H1 (cell line): ENCODE results near the gene MBD5. TPM values are rescaled to one million over a fixed set of nuclear protein-coding genes. Genes with fewer than 3 reads are reported as not detected.
A peak's percentile ranks its signal among the peaks of the same experiment; 100 is the strongest.

Experiments
- CTCF ChIA-PET: fragments of 300-600 bp; sonication (Branson Sonifier 250); formaldehyde crosslinking; loops from one replicate; lab custom pipeline; 2021; ENCODE audit not compliant: partially characterized antibody; lab: Charles Lee
- POLR2A ChIA-PET: fragments of 300-600 bp; sonication (Branson Sonifier 250); formaldehyde crosslinking; loops from one replicate; lab custom pipeline; 2021; ENCODE audit warnings: inconsistent platforms; ENCODE audit not compliant: partially characterized antibody; lab: Charles Lee
- DNase-seq, 2 experiments: peaks; one replicate each; pipeline versions ENCODE4 v3.0.0 to v3.0.0-alpha.2; 2010 to 2022; ENCODE audit warnings: low spot score in 2 of 2, low read depth in 1 of 2, mixed read lengths in 1 of 2
- FAIRE-seq: peaks from 2 replicates; lab custom pipeline; 2011; peaks lifted over from hg19 to GRCh38; lab: Jason Lieb, UNC
- H2AFZ ChIP-seq: 2 replicates; pipeline ENCODE4 v1.8.1; 2012; ENCODE audit warnings: low read length, inconsistent platforms
- H2AK5ac ChIP-seq: 2 replicates; pipeline ENCODE4 v1.6.1; 2013; ENCODE audit warnings: low read depth, low read length
- H2BK120ac ChIP-seq: replicated peaks from 2 replicates; pipeline ENCODE3; 2013; ENCODE audit warnings: low read depth, low read length, inconsistent platforms
- H2BK12ac ChIP-seq: 2 replicates; pipeline ENCODE4 v1.6.1; 2013; ENCODE audit warnings: low read depth, low read length
- H2BK15ac ChIP-seq: 2 replicates; pipeline ENCODE4 v1.6.1; 2013; ENCODE audit warnings: low read length
- H2BK20ac ChIP-seq: 2 replicates; pipeline ENCODE4 v1.6.1; 2013; ENCODE audit warnings: low read length
- H2BK5ac ChIP-seq: 2 replicates; pipeline ENCODE4 v1.6.1; 2013; ENCODE audit warnings: low read depth, low read length
- H3K14ac ChIP-seq: 2 replicates; pipeline ENCODE4 v1.6.1; 2013; ENCODE audit warnings: inconsistent platforms; ENCODE audit not compliant: insufficient read length
- H3K18ac ChIP-seq: 2 replicates; pipeline ENCODE4 v1.6.1; 2013; ENCODE audit warnings: low read length; ENCODE audit errors: extremely low read depth
- H3K23ac ChIP-seq: 2 replicates; pipeline ENCODE4 v1.6.1; 2013; ENCODE audit warnings: inconsistent platforms; ENCODE audit not compliant: insufficient read length
- H3K23me2 ChIP-seq: 2 replicates; pipeline ENCODE4 v1.6.1; 2013; ENCODE audit warnings: low read depth, low read length
- H3K27ac ChIP-seq: 2 replicates; pipeline ENCODE4 v1.6.1; 2011; ENCODE audit warnings: low read depth, low read length, inconsistent platforms
- H3K27me3 ChIP-seq, 4 experiments: replicated peaks in 1 of 4; 1 replicate in 1 of 4; 2 replicates in 3 of 4; pipeline versions ENCODE4 v1.6.1 to v1.8.1; 2011 to 2013; ENCODE audit warnings: low read length in 3 of 4, mild to moderate bottlenecking in 3 of 4, inconsistent platforms in 2 of 4, mixed read lengths in 2 of 4, moderate library complexity in 1 of 4; ENCODE audit not compliant: control insufficient read depth in 3 of 4, insufficient read depth in 3 of 4; ENCODE audit errors: extremely low read depth in 1 of 4
- H3K36me3 ChIP-seq, 4 experiments: 2 replicates each; pipeline versions ENCODE4 v1.6.1 to v1.8.1; 2011 to 2013; ENCODE audit warnings: mild to moderate bottlenecking in 4 of 4, low read length in 3 of 4, moderate library complexity in 2 of 4, control low read depth in 1 of 4, inconsistent platforms in 1 of 4; ENCODE audit not compliant: insufficient read depth in 4 of 4, control insufficient read depth in 2 of 4
- H3K4ac ChIP-seq: replicated peaks from 2 replicates; pipeline ENCODE3; 2013; ENCODE audit warnings: low read length, low read depth, mixed read lengths, inconsistent platforms; ENCODE audit not compliant: insufficient read length
- H3K4me1 ChIP-seq, 4 experiments: replicated peaks in 1 of 4; 1 replicate in 1 of 4; 2 replicates in 3 of 4; pipeline versions ENCODE4 v1.6.1 to v1.8.1; 2011 to 2013; ENCODE audit warnings: low read length in 3 of 4, inconsistent platforms in 2 of 4, mixed read lengths in 1 of 4; ENCODE audit not compliant: insufficient read depth in 4 of 4, control insufficient read depth in 3 of 4
- H3K4me2 ChIP-seq, 2 experiments: 2 replicates each; pipeline versions ENCODE4 v1.6.1 to v1.8.1; 2011 to 2013; ENCODE audit warnings: low read depth in 2 of 2, low read length in 2 of 2, control low read depth in 1 of 2, inconsistent platforms in 1 of 2, mild to moderate bottlenecking in 1 of 2; ENCODE audit not compliant: insufficient read depth in 1 of 2
- H3K4me3 ChIP-seq, 4 experiments: fragments of 200-600, 300-600 bp in 1 of 4; sonication (generic), shearing (Covaris generic), sonication (Bioruptor Twin) in 1 of 4; 2 replicates each; pipeline versions ENCODE4 v1.5.1 to v1.8.1; 2011 to 2016; ENCODE audit warnings: low read length in 4 of 4, low read depth in 3 of 4, control low read depth in 2 of 4, inconsistent platforms in 2 of 4, mild to moderate bottlenecking in 2 of 4, mixed read lengths in 1 of 4, moderate library complexity in 1 of 4; ENCODE audit not compliant: insufficient read depth in 2 of 4; ENCODE audit errors: extremely low read depth in 1 of 4
- H3K56ac ChIP-seq: replicated peaks from 2 replicates; pipeline ENCODE3; 2013; ENCODE audit warnings: low read depth, mild to moderate bottlenecking, mixed read lengths, low read length, inconsistent platforms; ENCODE audit not compliant: insufficient read length
- H3K79me1 ChIP-seq: 2 replicates; pipeline ENCODE4 v1.6.1; 2013; ENCODE audit warnings: low read depth, low read length, control low read depth
- H3K79me2 ChIP-seq, 2 experiments: 2 replicates each; pipeline versions ENCODE4 v1.6.1 to v1.8.1; 2012 to 2013; ENCODE audit warnings: low read length in 2 of 2, mild to moderate bottlenecking in 2 of 2, inconsistent platforms in 1 of 2; ENCODE audit not compliant: insufficient read depth in 2 of 2, control insufficient read depth in 1 of 2
- H3K9ac ChIP-seq, 4 experiments: replicated peaks in 1 of 4; 1 replicate in 1 of 4; 2 replicates in 3 of 4; pipeline versions ENCODE4 v1.6.1 to v1.8.1; 2011 to 2013; ENCODE audit warnings: low read depth in 3 of 4, low read length in 3 of 4, control low read depth in 2 of 4, mild to moderate bottlenecking in 2 of 4, moderate library complexity in 2 of 4, inconsistent platforms in 1 of 4; ENCODE audit errors: extremely low read depth in 1 of 4
- H3K9me3 ChIP-seq, 2 experiments: 2 replicates each; pipeline versions ENCODE4 v1.6.1 to v1.8.1; 2012 to 2013; ENCODE audit warnings: mild to moderate bottlenecking in 2 of 2, moderate library complexity in 2 of 2, control low read depth in 1 of 2, inconsistent platforms in 1 of 2, low read depth in 1 of 2, low read length in 1 of 2, mixed read lengths in 1 of 2; ENCODE audit not compliant: insufficient read depth in 2 of 2
- H4K20me1 ChIP-seq, 2 experiments: replicated peaks in 1 of 2; 2 replicates each; pipeline versions ENCODE3 to v1.8.1; 2011 to 2013; ENCODE audit warnings: inconsistent platforms in 2 of 2, low read length in 2 of 2, mild to moderate bottlenecking in 1 of 2; ENCODE audit not compliant: insufficient read depth in 2 of 2, control insufficient read depth in 1 of 2
- H4K5ac ChIP-seq: 2 replicates; pipeline ENCODE4 v1.6.1; 2013; ENCODE audit warnings: low read length, low read depth, mixed read lengths, inconsistent platforms; ENCODE audit not compliant: insufficient read length
- H4K8ac ChIP-seq: 2 replicates; pipeline ENCODE4 v1.8.0; 2013; ENCODE audit warnings: mild to moderate bottlenecking, moderate library complexity, low read length, inconsistent platforms; ENCODE audit not compliant: insufficient read depth; ENCODE audit errors: extremely low read depth
- H4K91ac ChIP-seq: replicated peaks from 2 replicates; pipeline ENCODE3; 2013; ENCODE audit warnings: low read length, mixed read lengths, inconsistent platforms; ENCODE audit not compliant: insufficient read length
- CEBPB ChIP-seq: IDR thresholded peaks from 2 replicates; pipeline ENCODE4 v1.6.1; 2012; ENCODE audit warnings: low read depth, low read length
- HDAC6 ChIP-seq: IDR thresholded peaks from one replicate; pipeline ENCODE4 v1.7.1; 2012; ENCODE audit warnings: low read depth, mild to moderate bottlenecking, inconsistent platforms, low read length, moderate library complexity
- JUND ChIP-seq: IDR thresholded peaks from 2 replicates; pipeline ENCODE4 v1.6.1; 2011; ENCODE audit warnings: mild to moderate bottlenecking, improper control_type of control experiment, low read length
- RBBP5 ChIP-seq: IDR thresholded peaks from 2 replicates; pipeline ENCODE4 v1.7.1; 2012; ENCODE audit warnings: low read depth, mild to moderate bottlenecking, inconsistent platforms, low read length, moderate library complexity, borderline replicate concordance
- SP4 ChIP-seq: IDR thresholded peaks from 2 replicates; pipeline ENCODE4 v1.6.1; 2012; ENCODE audit warnings: low read length, inconsistent platforms
- WGBS, 2 experiments: shearing (Covaris generic) in 1 of 2; methylation state at CpG; one replicate each; pipeline versions ENCODE4 v1.1.6 to v1.1.7; 2013 to 2015; ENCODE audit warnings: low lambda C conversion rate in 2 of 2, mixed read lengths in 2 of 2, inconsistent platforms in 1 of 2, low coverage in 1 of 2, missing lambda C conversion rate in 1 of 2; ENCODE audit not compliant: insufficient replicate concordance in 2 of 2, insufficient coverage in 1 of 2, insufficient read length in 1 of 2; ENCODE audit errors: extremely low coverage in 1 of 2, missing lambda C conversion rate in 1 of 2; 5-methylcytosine and 5-hydroxymethylcytosine counted together
- polyA plus RNA-seq, 7 experiments: library from polyadenylated mRNA; depleted of rRNA in 3 of 7; stranded (reverse) in 5 of 7; unstranded in 2 of 7; fragments of >200 nt in 5 of 7; fragments of 200-250 nt in 2 of 7; gene quantifications; 1 replicate in 5 of 7; 2 replicates in 1 of 7; 4 replicates in 1 of 7; pipeline versions ENCODE4 v1.2.1 to v1.2.3, GENCODE V29; 2011 to 2013; ENCODE audit warnings: missing spikeins in 2 of 7, mixed read lengths in 2 of 7
- total RNA-seq: library from RNA; stranded (reverse); fragmentation: NEBNext Ultra II Directional; extraction: Animal tissue kit (Norgen Biotek cat#: 25700); gene quantifications from 2 replicates; pipeline ENCODE4 v1.2.1, GENCODE V29; 2021
- TF ChIP-seq, protein P1 (sequence below): IDR thresholded peaks from 2 replicates; pipeline ENCODE4 v1.6.1; 2012; ENCODE audit warnings: inconsistent platforms
- TF ChIP-seq, protein P2 (sequence below): IDR thresholded peaks from 2 replicates; pipeline ENCODE4 v1.6.1; 2011; ENCODE audit warnings: low read depth, mild to moderate bottlenecking, low read length; ENCODE audit not compliant: insufficient read depth

Gene MBD5
- total and polyA plus RNA-seq, 2 of the 8 experiments (the other 6 are each of a cell fraction or from before 2014, with no cell fraction given), result 9.7 to 29.4 TPM

- H2BK20ac ChIP-seq, result no peak overlapping the region
- no peak overlapping the region for H3K27ac ChIP-seq
- FAIRE-seq (no peak), DNase-seq (no peak)
- peaks cover 0 to 91% of the 10 kb centered on the region in 2 experiments; a peak in 3 of 4 replicates for H3K79me2 ChIP-seq
- peaks cover 0 to 1% of the 10 kb centered on the region in 2 experiments for H4K20me1 ChIP-seq
- H4K91ac ChIP-seq, result no peak overlapping the region
- no peak overlapping the region for H2BK12ac ChIP-seq
- H2AK5ac ChIP-seq, result no peak overlapping the region
- POLR2A ChIA-PET, result interaction anchor here (0.6 to 0.7 kb wide), 2 partner anchors 33 to 534 kb away, joined by 3 read pairs; no protein-coding TSS in a partner anchor
- no peak overlapping the region for H4K8ac ChIP-seq
- no peak overlapping the region for H3K14ac ChIP-seq
- H3K4me3 ChIP-seq, result no peak overlapping the region; a peak in 1 of 8 replicates
- TF ChIP-seq HDAC6 (no peak), SP4 (no peak), RBBP5 (no peak), CEBPB (no peak), JUND (no peak)
- TF ChIP-seq, protein P1, sequence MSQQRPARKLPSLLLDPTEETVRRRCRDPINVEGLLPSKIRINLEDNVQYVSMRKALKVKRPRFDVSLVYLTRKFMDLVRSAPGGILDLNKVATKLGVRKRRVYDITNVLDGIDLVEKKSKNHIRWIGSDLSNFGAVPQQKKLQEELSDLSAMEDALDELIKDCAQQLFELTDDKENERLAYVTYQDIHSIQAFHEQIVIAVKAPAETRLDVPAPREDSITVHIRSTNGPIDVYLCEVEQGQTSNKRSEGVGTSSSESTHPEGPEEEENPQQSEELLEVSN, result no peak
- TF ChIP-seq, protein P2, sequence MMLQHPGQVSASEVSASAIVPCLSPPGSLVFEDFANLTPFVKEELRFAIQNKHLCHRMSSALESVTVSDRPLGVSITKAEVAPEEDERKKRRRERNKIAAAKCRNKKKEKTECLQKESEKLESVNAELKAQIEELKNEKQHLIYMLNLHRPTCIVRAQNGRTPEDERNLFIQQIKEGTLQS, result no peak
- H2BK15ac ChIP-seq, result no peak overlapping the region
- no peak overlapping the region for H3K18ac ChIP-seq
- H3K23me2 ChIP-seq, result no peaks in the 10 kb centered on the region
- no peak overlapping the region for H4K5ac ChIP-seq
- CTCF ChIA-PET, result interaction anchor here (0.6 to 6.8 kb wide), 14 partner anchors 11 to 519 kb away, joined by 3 to 54 read pairs (median 4); no protein-coding TSS in a partner anchor
- no peak overlapping the region for H3K56ac ChIP-seq
- no peak overlapping the region for H2BK5ac ChIP-seq
- no peaks in the 10 kb centered on the region for H3K9me3 ChIP-seq
- peak overlapping the region; percentile 5 to 31; a peak in 1 of 4 replicates for H3K4me2 ChIP-seq
- no peak overlapping the region for H3K9ac ChIP-seq
- H3K23ac ChIP-seq, result no peak overlapping the region
- H3K27me3 ChIP-seq, result no peaks in the 10 kb centered on the region
- H3K4me1 ChIP-seq, result peaks cover 0 to 4% (median 1%) of the 10 kb centered on the region in 4 experiments; a peak in 3 of 7 replicates
- WGBS, 2 experiments, result 78% methylated on average over 3 of the region's 3 CpGs; no CpG with 5 or more reads in 1 of the 2 experiments
- no peak overlapping the region for H2AFZ ChIP-seq
- H3K36me3 ChIP-seq, result no peaks in the 10 kb centered on the region
- no peaks in the 10 kb centered on the region; the same call in 1 of the 2 replicates for H3K79me1 ChIP-seq
- H2BK120ac ChIP-seq, result no peak overlapping the region
- H3K4ac ChIP-seq, result no peak overlapping the region
Measured at GRCh38 chr2:147989102-147989501, 31.8 kb upstream of the MBD5 start.
